Activated CD8-positive, alpha-beta memory T cell treated with anti-CD3 and anti-CD28 coated beads, Interleukin-2, amount 50 U/mL, for 24 hours (primary cell): Measurements from ENCODE around the gene PPP1R15B.
"Not testable (repeated sequence)": the region's sequence is repeated elsewhere in the genome, so short reads cannot be mapped to it uniquely, and the experiment has no call there.

ENCODE experiments used
- DNase-seq: peaks from one replicate; pipeline ENCODE4 v3.0.0-alpha.2; 2020; ENCODE audit errors: extremely low read depth

Gene PPP1R15B

DNA sequence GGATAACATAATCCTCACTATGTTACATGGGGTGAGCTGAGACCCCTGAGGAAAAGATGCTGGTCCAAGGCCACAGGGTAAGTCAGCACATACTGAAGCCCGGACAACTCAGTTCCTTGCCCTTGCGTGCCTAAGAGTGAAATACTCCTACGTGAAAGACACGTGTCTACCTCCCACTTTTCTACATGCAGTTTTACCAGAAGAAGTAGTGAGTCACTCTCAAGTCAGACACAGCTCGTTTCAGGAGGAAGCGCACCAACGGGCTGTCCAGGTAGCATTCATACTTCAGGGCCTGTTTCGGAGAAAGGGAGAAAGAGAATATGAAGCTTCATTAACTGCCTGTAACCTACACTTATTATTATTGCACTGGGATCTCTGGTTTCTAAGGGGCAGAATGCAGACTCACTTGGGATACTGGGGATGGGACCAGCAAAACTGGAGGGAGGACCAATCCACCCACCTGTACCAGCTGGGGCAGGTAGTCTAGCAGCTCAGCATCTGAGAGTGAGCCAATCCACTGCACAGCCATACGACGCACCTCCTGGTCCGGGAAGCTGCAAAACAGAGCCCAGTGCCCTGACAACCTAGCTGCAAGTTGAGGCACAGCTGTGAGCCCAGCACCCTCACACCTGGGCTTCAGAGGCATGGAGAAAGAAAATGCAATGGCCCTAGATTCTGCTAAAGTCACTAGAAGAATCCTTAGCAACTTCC is 32.4 kb upstream of the PPP1R15B start:
- no peak for DNase-seq

DNA sequence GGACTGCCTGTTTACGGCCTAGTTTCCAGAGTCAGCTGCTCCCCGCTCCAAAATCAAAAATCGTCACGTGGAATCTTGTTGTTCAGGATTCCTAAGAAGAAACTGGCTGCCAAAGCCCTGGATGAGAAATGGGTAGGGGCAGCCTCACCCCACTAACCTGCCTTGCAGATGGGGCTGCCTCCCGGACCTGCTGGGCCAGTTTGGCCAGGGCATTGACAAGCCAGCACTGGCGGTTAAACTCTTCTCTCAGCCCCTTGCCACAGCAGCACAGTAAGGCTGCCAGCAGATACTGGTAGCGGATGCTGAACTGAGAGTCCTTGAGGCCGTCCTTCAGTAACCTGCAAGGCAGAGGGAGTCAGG is 31.6 kb upstream of the PPP1R15B start:
- DNase-seq = no peak

DNA sequence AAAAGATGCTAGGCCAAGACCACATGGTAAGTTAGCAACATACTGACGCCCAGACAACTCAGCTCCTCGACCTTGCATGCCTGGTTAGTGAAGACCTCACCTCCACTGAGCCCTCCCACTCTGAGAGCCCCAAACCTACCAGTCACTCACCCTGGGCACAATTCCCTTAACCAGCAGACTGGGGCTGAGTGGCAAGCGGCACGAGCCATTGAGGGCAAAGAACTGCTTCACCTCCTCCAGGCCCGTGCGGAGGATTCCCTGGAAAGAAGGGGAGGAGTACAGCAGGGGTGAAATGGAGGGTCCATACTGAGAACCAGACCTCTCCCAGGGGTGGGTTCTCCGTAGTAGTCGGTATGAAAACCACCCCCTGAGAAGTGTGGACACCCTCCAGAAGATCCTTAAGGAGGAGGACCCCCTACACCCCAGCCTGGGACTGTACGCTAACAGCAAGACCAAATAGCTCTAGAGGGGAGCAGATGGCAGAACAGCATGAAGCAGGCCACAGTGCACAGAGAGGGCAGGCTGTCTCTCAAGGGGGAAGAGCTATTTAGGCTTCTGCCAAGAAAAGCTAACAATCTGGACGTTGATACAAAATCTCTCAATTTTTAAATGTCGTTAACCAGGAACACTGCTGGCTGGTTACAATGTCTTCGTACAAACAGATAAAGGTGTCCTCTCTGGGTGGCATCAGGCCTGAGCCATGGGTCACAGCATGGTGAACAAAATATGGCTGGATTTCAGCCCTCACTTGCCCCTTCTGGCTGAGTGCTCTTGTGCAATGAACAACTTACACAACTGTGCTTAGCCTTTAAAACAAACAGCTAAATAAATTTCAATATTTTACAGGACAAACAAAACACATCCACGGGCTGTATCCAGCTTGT is 31.0 kb upstream of the PPP1R15B start:
- no peak for DNase-seq

DNA sequence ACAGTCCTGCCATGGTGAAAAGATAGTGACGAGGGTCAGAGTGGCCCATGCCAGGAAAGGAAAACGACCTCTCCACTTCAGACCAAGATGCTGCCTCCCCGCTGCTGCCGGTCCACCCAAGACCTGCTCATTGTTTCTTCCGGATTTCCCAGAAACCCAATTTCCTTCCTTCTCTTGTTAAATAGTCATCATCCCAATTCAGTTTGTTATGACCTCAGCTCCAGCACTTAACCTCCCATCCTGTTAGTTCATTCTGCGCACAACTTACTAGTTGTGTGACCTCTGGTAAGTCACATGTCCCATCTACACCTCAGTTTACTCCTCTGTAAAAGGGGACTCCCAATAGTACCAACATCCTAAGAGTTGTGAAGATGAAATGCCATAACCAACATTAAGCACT is 29.9 kb upstream of the PPP1R15B start:
- DNase-seq = no peak

DNA sequence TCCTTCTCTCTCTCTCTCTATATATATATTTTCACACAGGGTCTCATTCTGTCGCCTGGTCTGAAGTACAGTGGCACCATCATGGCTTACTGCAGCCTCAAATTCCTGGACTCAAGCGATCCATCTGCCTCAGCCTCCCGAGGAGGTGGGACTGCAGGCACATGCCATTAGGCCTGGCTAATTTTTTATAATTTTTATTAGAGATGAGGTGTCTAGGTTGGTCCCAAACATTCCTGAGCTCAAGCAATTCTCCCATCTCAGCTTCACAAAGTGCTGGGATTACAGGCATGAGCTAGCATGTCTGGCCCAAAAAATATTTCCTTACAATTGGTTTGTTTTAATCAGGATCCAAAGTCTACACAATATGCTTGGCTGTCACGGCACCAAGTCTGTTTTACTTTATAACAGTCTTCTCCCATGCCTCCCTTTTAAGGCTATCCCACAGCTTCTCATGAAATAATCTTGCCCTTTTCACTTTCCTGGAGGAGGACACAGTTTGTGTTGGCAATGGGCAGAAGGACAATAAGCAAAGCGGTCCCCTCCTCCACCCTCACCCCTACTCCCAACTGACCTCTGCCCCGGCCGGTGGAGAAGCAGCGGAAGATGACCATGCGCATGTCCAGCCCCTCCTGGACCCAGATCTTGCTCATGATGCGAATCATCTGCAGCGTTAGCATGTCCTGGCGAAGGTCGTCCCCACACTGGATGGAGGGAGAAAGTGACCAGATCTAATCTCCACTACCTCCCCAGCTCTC is 28.2 kb upstream of the PPP1R15B start:
- DNase-seq = no peak

DNA sequence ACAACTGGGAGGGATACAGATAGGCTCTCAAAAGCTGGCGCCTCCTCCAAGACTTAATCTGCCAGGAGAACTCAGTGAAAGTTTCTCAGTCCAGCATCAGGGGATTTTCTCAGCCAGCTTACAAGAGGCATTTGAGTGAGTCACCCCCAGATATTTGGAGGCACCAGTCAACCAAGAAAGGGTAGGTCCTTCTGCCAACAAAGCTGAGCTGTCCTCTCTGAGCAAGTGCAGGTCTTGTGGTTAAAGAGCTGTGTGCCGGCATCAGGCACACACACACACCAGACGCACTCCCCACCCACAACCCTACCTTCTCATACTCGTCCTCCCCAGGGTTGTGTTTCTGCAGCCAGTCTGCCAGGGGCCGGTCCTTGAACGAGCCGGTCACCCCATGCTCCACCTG is 27.0 kb upstream of the PPP1R15B start:
- no peak for DNase-seq

DNA sequence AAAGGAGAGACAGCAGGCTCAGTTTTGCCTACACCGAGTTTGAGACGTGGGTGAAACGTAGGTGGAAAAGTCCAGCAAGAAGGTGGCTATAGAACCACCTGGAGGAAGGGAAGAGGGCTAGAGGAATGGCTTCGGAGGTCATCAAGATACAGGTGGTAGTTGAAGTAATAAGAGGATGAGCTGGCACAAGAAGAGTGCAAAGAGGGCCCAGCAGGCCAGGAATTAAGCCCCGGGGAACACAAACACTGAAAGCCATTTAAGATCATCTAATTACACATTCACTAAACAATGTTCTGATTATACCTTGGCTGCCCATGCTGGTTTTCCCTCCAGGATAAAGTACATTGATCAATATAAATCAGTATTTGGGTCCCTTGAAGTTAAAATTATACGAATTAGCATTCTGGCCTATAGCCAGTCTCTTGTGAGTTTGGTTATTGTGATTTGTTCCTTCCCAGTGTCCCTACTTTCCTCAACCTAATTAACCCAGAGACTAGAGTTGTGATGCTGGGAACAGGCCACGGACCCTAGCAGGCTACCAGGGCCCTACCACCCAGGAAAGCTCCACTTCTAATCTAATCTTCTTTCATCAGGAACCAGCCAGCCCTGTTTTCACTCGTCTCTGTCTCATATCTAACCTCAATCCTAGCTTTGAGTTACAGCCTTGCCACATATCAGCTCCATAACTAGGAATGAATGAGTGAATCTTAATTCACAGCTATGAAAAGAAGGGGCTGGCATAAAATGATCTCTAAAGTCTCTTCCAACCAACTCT is 26.4 kb upstream of the PPP1R15B start:
- no peak for DNase-seq

DNA sequence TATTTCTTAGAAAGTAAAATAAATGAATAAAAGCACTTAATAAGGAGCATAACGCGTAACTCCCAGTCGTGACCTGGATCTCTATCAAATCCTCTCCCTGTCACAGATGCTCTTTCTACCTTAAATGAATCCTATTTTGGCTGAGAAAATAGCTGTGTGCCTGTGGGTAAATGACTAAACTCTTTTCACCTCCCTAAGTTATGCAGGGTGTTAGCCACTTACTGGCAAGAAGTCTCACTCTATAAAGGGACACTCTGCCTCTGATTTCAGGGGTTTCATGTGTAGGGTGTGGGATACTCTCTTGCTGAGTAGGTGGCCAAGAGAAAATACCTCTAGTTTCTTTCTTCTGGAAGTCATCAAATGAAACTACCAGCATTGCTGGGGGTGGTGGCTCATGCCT is 24.3 kb upstream of the PPP1R15B start:
- DNase-seq = no peak

DNA sequence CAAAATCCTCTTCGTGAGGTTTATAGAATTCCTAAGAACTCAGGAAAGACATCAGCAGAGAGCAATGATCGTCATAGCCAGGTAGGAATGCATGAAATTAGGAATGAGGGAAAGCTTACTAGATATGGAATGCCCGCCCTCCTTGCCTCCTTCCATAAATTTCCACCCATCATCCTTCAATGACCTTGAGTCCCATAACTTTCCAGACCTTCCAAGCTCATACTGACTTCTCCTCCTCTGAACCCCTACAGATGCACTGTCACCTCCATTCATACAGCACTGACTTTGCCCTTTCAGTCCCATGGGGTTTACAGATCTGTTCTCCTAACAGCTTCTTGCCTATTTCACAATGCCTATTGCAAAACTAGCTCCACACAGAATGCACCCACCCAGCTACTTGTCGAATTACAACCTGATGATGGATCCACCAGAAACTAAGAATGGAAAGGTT is 23.8 kb upstream of the PPP1R15B start:
- no peak for DNase-seq

DNA sequence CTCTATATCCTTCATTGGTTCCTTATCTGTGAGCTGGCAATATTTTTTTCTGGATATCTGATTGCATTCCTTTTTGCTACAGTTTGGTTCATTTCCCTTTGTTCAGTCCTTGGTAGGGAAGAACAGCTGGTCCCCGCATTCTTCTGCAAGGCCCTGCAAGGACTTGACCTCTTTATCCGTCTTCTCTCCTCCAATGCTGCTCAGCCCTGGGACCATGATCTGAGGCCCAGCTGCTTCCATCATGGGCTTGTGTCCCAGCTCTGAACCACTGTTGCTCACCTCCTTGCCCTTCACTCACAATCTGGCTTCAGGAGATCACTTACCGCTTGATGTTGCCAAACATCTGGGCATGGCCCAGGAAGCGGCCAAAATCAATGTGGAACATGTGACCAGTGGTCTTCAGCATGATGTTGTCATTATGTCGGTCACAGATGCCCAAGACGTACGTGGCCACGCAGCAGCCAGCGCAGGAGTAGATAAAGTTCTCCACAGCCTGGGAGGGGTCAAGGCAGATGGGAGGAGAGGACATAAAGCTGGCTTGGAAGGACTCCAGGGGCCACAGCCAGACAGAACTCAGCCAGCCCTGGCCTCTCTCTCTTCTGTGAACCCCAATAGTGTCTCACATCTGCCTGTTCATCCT is 22.6 kb upstream of the PPP1R15B start:
- DNase-seq = no peak

DNA sequence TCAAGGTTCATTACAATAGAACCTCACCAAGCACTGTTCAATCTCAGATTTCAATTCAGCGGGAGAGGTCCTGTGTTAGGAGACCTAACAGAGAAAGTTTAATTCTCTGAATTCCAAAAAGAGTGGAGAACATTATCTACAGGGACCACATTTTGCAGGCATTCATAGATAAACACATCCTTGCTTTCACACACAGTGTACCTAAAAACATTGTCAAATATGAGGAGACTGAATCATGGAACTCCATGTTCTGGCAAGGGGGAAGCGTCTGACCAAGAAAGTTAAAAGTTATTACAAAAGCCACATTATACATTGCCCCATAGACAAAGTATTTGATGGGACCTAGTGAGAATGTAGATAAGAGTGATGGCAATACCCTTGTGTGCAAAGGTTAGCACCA is 21.1 kb upstream of the PPP1R15B start:
- DNase-seq = no peak

DNA sequence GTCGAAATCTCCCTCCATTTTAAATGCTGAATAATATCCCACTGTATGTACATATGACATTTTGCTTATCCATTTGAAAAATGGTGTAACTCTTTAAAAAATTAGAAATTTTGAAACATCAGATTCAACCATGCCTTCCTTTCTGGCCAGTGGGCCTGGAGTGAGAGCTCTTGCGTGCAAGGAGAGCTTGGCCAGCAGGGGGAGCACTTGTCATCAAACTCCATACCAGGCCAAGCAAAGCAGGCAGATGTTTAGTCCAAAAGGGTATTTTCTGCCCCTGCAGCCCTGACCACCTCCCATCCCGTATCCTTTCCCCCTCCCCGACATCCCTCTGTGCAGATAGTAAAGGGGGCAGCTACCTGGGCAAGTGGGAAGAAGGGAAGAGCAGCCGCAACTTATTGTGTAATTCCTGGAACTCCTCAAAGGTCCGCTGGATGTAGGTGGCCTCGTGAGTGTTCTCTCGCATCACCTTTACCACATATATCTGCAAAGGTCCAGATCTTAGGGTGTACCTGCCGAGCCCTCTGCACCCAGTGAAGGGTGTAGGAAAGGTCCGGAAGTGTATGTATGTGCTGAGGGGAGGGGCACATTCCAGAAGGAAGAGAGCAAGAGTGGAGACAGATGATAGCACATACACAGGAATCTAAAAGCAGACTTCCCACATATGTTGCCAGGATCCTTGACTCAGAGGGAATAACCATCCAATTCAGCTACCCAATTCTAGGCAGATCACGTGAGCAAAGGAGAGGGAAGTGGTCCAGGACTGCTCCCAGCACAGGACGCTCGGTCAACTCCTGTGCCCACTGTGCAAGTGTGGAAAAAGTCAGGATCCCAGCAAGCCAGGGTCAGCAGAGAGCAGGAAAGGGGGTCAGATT is 19.9 kb upstream of the PPP1R15B start:
- DNase-seq = peak; percentile 37

DNA sequence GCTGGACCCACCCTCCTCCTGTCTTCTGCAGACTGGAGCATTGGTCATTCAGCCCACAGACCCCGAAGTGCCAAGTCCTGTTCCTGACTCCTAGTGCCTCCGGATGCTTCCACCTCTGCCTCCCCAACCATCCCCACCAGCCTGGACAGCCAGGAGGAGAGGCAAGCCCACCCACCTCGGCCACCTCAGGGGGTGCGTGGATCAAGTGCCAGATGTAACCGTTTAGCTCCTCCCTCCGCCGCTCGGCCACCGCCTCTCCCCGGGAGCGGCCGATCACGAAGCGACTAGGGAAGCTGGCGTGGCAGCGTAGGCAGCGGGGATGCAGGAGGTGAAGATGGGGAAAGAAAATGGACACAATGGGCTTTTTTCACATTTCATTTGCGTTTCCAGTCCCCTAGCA is 18.1 kb upstream of the PPP1R15B start:
- no peak for DNase-seq

DNA sequence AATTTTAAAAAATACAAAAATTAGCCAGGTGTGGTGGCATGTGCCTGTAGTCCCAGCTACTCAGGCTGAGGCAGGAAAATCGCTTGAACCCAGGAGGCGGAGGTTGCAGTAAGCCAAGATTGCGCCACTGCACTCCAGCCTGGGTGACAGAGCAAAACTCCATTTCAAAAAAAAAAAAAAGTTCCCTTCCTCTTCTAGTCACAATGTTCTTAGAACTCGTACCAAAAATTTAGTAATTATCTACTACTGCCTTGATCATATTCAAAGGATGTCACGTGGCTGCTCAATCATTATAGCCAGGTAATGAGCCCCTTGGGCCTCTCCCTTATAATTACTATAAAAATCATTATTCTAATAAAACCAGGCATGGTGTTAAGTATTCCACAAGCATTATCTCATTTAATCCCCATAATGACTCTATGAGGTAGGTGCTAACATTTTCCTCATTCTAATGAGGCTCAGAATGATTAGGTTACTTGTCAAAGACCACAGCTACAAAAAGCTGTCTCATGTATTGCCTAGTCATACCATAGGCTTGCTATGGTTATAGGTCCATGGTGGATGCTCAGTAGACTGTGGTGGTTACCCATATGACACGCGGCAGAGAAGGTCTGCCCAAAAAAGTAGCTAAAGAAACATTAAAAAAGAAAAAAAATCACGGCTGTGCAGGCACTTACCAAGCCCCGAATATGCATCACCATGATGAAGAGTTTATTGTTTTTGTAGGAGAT is 15.5 kb upstream of the PPP1R15B start:
- no peak for DNase-seq

DNA sequence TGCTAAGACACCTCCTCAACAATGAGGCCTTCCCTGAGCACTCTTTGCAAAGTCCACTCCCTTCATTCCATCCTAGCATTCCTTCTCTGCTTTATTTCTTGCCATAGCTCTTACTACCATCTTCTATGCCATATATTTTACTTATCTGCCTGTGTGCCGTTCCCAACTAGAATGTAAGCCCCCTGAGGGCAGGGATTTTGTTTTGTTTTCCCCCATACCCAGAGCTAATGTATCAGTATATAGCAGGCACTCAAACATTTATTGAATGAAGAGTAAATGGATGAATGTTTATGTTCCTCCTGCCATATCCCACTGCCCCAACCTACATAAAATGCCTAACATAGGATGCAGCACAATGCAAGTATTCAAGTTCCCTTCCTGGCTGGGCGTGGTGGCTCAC is 14.9 kb upstream of the PPP1R15B start:
- no peak for DNase-seq

DNA sequence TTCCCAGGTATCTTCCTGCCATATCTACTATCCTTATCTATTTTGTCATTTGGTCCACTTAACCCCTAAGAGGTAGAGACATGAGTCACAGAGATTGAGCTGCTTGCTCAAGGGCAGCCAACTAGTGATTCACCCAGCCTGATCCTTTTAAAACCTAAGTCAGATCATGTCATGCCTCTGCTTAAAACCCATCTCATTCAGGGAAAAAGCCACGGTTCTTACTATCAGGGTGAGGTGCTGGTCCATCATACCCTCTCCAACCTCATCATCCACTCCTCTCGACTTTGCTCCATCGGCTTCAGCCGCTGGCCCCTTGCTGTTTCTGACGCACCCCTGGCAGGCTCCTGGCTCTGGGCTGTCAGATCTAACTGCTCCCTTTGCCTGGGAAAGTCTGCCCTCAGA is 14.4 kb upstream of the PPP1R15B start:
- no peak for DNase-seq

DNA sequence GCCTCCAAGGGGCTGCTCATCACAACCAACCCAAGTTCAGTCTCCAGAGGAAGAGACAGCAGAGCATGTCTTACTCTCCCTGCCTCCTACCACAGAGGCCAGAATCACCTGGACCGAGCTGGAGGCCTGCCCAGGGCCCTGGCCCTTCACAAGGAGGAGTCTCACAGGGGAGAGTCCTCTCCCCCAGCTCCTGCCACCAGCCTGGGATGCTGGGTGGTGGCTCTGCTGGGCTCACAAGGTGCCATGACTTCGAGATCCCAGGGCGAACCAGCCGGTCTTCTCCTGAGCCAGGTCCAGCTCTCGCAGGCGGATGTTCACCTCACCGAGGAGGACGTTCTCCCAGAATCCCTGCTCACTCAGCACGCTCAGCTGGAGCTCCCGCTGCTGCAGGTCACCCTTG is 13.0 kb upstream of the PPP1R15B start:
- no peak for DNase-seq

DNA sequence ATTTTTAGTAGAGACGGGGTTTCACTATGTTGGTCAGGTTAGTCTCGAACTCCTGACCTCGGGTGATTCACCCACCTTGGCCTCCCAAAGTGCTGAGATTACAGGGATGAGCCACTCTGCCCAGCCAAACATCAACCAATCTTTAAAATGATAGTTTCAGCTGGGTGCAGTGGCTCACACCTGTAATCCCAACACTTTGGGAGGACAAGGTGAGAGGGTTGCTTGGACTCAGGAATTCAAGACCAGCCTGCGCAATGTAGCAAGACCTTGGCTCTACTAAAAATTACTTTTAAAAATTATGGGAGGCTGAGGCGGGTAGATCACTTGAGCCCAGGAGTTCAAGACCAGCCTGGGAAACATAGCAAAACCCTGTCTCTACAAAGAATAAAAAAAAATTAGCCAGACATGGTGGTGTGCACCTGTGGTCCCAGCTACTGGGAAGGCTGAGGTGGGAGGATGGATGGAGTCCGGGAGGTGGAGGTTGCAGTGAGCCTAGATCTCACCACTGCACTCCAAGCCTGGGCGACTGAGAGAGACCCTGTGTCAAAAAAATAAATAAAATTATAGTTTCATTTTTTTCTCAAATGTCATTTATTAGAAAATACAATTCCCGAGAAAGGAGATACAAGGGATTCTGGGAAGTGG is 10.6 kb upstream of the PPP1R15B start:
- not testable (repeated sequence) for DNase-seq

DNA sequence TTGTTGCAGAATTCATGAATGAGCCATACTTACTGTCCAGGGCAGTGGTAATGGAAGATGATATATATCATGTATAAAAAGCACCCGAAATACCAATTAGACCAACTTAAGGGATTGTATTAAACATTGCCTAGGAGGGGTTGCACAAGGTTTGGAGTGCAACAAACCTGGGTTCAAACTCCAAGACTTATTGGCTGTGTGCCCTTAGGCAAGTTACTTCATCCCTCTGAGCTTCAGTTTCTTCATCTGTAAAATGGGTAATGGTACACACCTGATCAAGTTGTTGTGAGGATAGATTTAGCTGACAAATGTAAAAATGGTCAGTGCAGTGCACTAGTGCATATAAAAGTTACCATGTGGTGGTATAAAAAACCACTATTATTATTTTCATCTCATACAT is 9.8 kb upstream of the PPP1R15B start:
- DNase-seq = no peak
